Activated CD8-positive, alpha-beta memory T cell treated with anti-CD3 and anti-CD28 coated beads, Interleukin-2, amount 50 U/mL, for 24 hours (primary cell): ENCODE results near the gene OVOL3.
"Not testable (repeated sequence)": the region's sequence is repeated elsewhere in the genome, so short reads cannot be mapped to it uniquely, and the experiment has no call there.

Source experiments
- DNase-seq: peaks from one replicate; pipeline ENCODE4 v3.0.0-alpha.2; 2020; ENCODE audit errors: extremely low read depth

Gene OVOL3

GRCh38 chr19:36110487-36111199 lies at the start of gene OVOL3:
TSS of gene OVOL3 (plus strand) at chr19:36111143. CDS start at chr19:36111203, 60 bp downstream.
- no peak for DNase-seq

GRCh38 chr19:36061367-36061766 lies 49.6 kb upstream of the OVOL3 start:
- no peak for DNase-seq

GRCh38 chr19:36064826-36065225 lies 46.1 kb upstream of the OVOL3 start:
- no peak for DNase-seq

GRCh38 chr19:36067681-36068080 lies 43.3 kb upstream of the OVOL3 start:
- DNase-seq = no peak

GRCh38 chr19:36068810-36069499 lies 42.0 kb upstream of the OVOL3 start:
- not testable (repeated sequence) for DNase-seq

GRCh38 chr19:36072081-36072480 lies 38.9 kb upstream of the OVOL3 start:
- DNase-seq = no peak

GRCh38 chr19:36073121-36073876 lies 37.6 kb upstream of the OVOL3 start:
- no peak for DNase-seq

GRCh38 chr19:36079389-36079945 lies 31.5 kb upstream of the OVOL3 start:
- no peak for DNase-seq

GRCh38 chr19:36081385-36081784 lies 29.6 kb upstream of the OVOL3 start:
- DNase-seq = no peak

- no peak for DNase-seq
These were observed 29.0 kb upstream of the OVOL3 start for GRCh38 chr19:36081894-36082293.

- no peak for DNase-seq
These were observed 28.0 kb upstream of the OVOL3 start for GRCh38 chr19:36082916-36083315.

- no peak for DNase-seq
These were observed 26.5 kb upstream of the OVOL3 start for GRCh38 chr19:36084231-36085009.

- DNase-seq = no peak
These were observed 24.6 kb upstream of the OVOL3 start for GRCh38 chr19:36086326-36086725.

- no peak for DNase-seq
These were observed 21.1 kb upstream of the OVOL3 start for GRCh38 chr19:36089847-36090246.

GRCh38 chr19:36090910-36091695 lies 19.8 kb upstream of the OVOL3 start:
- no peak for DNase-seq

- DNase-seq = no peak
These were observed 18.4 kb upstream of the OVOL3 start for GRCh38 chr19:36092566-36092965.

- DNase-seq = no peak
These were observed 17.7 kb upstream of the OVOL3 start for GRCh38 chr19:36093146-36093662.

- DNase-seq = no peak
These were observed 17.3 kb upstream of the OVOL3 start for GRCh38 chr19:36093687-36094086.

- no peak for DNase-seq
These were observed 13.9 kb upstream of the OVOL3 start for GRCh38 chr19:36097036-36097435.

GRCh38 chr19:36099166-36099785 lies 11.7 kb upstream of the OVOL3 start:
- no peak for DNase-seq
